Endodermal cell (in vitro differentiated cells): ENCODE measurements around the gene SLIT3. TPM values are rescaled to one million over a fixed set of nuclear protein-coding genes. Genes with fewer than 3 reads are reported as not detected.

ENCODE experiments used
- DNase-seq: peaks from one replicate; pipeline ENCODE4 v3.0.0-alpha.2; 2017
- H3K27ac ChIP-seq: 2 replicates; pipeline ENCODE4 v1.5.1; 2013; ENCODE audit warnings: mild to moderate bottlenecking, low read depth, low read length, moderate library complexity
- H3K27me3 ChIP-seq: 2 replicates; pipeline ENCODE4 v1.6.1; 2013; ENCODE audit warnings: mild to moderate bottlenecking, low read length, moderate library complexity; ENCODE audit not compliant: insufficient read depth, control insufficient read depth, poor library complexity, severe bottlenecking
- H3K36me3 ChIP-seq: 2 replicates; pipeline ENCODE4 v1.7.0; 2013; ENCODE audit warnings: mild to moderate bottlenecking, low read length, moderate library complexity; ENCODE audit not compliant: control insufficient read depth, insufficient read depth
- H3K4me1 ChIP-seq: one replicate; pipeline ENCODE4 v1.7.0; 2013; ENCODE audit warnings: low read length; ENCODE audit not compliant: control insufficient read depth, insufficient read depth
- H3K4me3 ChIP-seq: 2 replicates; pipeline ENCODE4 v1.5.1; 2013; ENCODE audit warnings: mild to moderate bottlenecking, low read length, moderate library complexity
- H3K9ac ChIP-seq: 2 replicates; pipeline ENCODE4 v1.6.1; 2013; ENCODE audit warnings: mild to moderate bottlenecking, low read length, moderate library complexity; ENCODE audit not compliant: poor library complexity, severe bottlenecking; ENCODE audit errors: extremely low read depth
- H3K9me3 ChIP-seq: 2 replicates; pipeline ENCODE4 v1.6.1; 2013; ENCODE audit warnings: mild to moderate bottlenecking, low read length, moderate library complexity; ENCODE audit not compliant: control insufficient read depth
- H3K27ac Mint-ChIP-seq: 2 replicates; pipeline ENCODE4 v1.8.0; 2020; ENCODE audit warnings: mixed read lengths
- H3K27me3 Mint-ChIP-seq: 2 replicates; pipeline ENCODE4 v1.8.0; 2021; ENCODE audit warnings: mild to moderate bottlenecking, mixed read lengths; ENCODE audit not compliant: insufficient read depth
- H3K36me3 Mint-ChIP-seq: 2 replicates; pipeline ENCODE4 v1.8.0; 2020; ENCODE audit warnings: low read depth, mixed read lengths
- H3K4me1 Mint-ChIP-seq: 2 replicates; pipeline ENCODE4 v1.8.0; 2020; ENCODE audit warnings: mixed read lengths
- H3K4me3 Mint-ChIP-seq: 2 replicates; pipeline ENCODE4 v1.8.0; 2020; ENCODE audit warnings: mild to moderate bottlenecking, moderate library complexity, mixed read lengths
- H3K9me3 Mint-ChIP-seq: 2 replicates; pipeline ENCODE4 v1.8.0; 2020; ENCODE audit warnings: mild to moderate bottlenecking, mixed read lengths
- CTCF ChIP-seq: fragments of 200-600 bp; sonication (generic); conservative IDR thresholded peaks from 2 replicates; pipeline ENCODE4 v1.5.0; 2021; ENCODE audit warnings: antibody characterized with exemption, mild to moderate bottlenecking
- WGBS, 2 experiments: methylation state at CpG; one replicate each; pipeline versions ENCODE4 v1.1.5 to v1.1.7; 2013; ENCODE audit warnings: missing lambda C conversion rate in 2 of 2, mixed read lengths in 1 of 2; ENCODE audit not compliant: insufficient coverage in 1 of 2, insufficient read length in 1 of 2; 5-methylcytosine and 5-hydroxymethylcytosine counted together
- total RNA-seq, 2 donors: library from RNA; stranded (reverse); fragmentation: NEBNext Ultra II Directional in 1 of 2; extraction: Animal tissue kit (Norgen Biotek cat#: 25700) in 1 of 2; gene quantifications; 2 replicates in 1 of 2; 3 replicates in 1 of 2; pipeline ENCODE4 v1.2.1, GENCODE V29; 2021

Gene SLIT3
- total RNA-seq, 2 donors from 2014 or later, result 2.5 to 3.4 TPM

GRCh38 chr5:168702511-168702910 lies 598.4 kb downstream of the SLIT3 start:
- Mint-ChIP-seq H3K9me3 (no peaks in the 10 kb centered on the region), H3K27me3 (peaks cover 56% of the 10 kb centered on the region), H3K4me3 (no peak overlapping the region), H3K27ac (no peak overlapping the region), H3K36me3 (no peaks in the 10 kb centered on the region), H3K4me1 (peaks cover under 1% of the 10 kb centered on the region)
- no peak overlapping the region for H3K27ac ChIP-seq
- no peak overlapping the region for H3K4me3 ChIP-seq
- H3K4me1 ChIP-seq, result no peaks in the 10 kb centered on the region
- H3K9ac ChIP-seq, result no peak overlapping the region
- no peak for DNase-seq
- no peak for TF ChIP-seq CTCF
- peaks cover 58% of the 10 kb centered on the region for H3K27me3 ChIP-seq
- no peaks in the 10 kb centered on the region for H3K9me3 ChIP-seq
- no peaks in the 10 kb centered on the region for H3K36me3 ChIP-seq
- 96 to 100% methylated on average over 1 to 2 of the region's 2 CpGs for WGBS, 2 experiments

- Histone ChIP-seq H3K9ac (no peak overlapping the region), H3K27ac (no peak overlapping the region), H3K9me3 (no peaks in the 10 kb centered on the region), H3K4me3 (no peak overlapping the region), H3K27me3 (peaks cover 63% of the 10 kb centered on the region), H3K4me1 (peaks cover 5% of the 10 kb centered on the region), H3K36me3 (no peaks in the 10 kb centered on the region)
- Mint-ChIP-seq H3K9me3 (no peaks in the 10 kb centered on the region), H3K27me3 (peaks cover 62% of the 10 kb centered on the region), H3K4me3 (no peak overlapping the region), H3K4me1 (peaks cover 9% of the 10 kb centered on the region), H3K36me3 (no peaks in the 10 kb centered on the region), H3K27ac (no peak overlapping the region)
- DNase-seq, result no peak
- WGBS, 2 experiments, result 89 to 100% methylated on average over 1 to 5 of the region's 5 CpGs
- TF ChIP-seq CTCF, result no peak
Measured at GRCh38 chr5:168701641-168702040, 599.3 kb downstream of the SLIT3 start.

- Mint-ChIP-seq H3K9me3 (no peaks in the 10 kb centered on the region), H3K27ac (no peak overlapping the region), H3K36me3 (no peaks in the 10 kb centered on the region), H3K4me1 (peaks cover 31% of the 10 kb centered on the region), H3K27me3 (peaks cover 75% of the 10 kb centered on the region), H3K4me3 (no peak overlapping the region)
- peaks cover 15% of the 10 kb centered on the region for H3K4me1 ChIP-seq
- TF ChIP-seq CTCF, result no peak
- no peak overlapping the region for H3K27ac ChIP-seq
- no peak overlapping the region for H3K4me3 ChIP-seq
- no peak for DNase-seq
- H3K27me3 ChIP-seq, result peaks cover 46% of the 10 kb centered on the region
- no peak overlapping the region for H3K9ac ChIP-seq
- WGBS, 2 experiments, result 79 to 82% methylated on average over 6 to 8 of the region's 8 CpGs
- H3K9me3 ChIP-seq, result no peaks in the 10 kb centered on the region
- no peaks in the 10 kb centered on the region for H3K36me3 ChIP-seq
Measured at GRCh38 chr5:168699002-168699401, 601.9 kb downstream of the SLIT3 start.
